ENCODE data around the gene NPTX1. TPM values are rescaled to one million over a fixed set of nuclear protein-coding genes. Genes with fewer than 3 reads are reported as not detected.

NPTX1 gene
- total and polyA plus RNA-seq, 9 of the 15 experiments (the other 6 are each of a cell fraction or from before 2014, with no cell fraction given) = 0.04 TPM; not detected in 8

DNA sequence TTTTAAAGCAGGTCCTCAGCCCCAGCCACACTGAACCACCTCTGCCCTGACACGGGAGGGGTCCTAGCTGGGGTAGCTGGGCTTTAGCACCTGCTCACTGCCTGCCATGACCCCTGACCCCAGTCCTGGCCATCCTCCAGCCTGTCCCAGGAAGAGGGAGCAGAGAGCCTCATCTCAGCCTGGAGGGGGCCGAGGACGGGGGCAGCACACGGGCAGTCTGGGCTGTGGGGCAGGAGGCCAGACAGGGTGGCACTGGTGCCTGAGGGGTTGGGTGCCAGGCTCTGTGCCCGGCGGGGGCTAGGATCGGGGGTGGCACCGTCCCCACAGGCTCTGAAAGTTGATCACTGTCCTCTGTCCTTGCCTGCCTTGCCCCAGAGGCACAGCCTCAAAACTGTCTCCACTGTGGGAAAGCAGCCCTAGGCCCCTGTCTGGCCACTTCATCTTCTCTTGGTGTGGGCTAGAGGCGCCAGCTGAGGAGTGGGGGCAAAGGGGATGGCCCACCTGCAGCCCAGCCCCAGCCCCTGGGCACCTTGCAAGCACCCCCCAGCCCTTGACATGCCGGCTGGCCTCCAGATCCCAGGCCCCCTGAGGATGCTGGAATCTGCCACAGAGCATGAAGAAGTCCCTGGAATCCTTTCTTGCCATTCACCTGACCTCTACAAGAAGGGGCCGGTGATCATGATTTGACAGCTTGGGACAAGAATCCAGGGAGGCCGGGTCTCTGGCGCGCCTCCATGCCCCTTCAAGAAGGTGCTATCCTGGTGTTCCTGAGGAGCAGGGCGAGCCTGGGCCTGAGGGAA is 45.8 kb downstream of the NPTX1 start:
- Histone ChIP-seq H3K79me2 (ENCODE audit: control insufficient read depth, insufficient read depth, low read length) (no peaks in the 10 kb centered on the region), H3K9me1 (ENCODE audit: control insufficient read depth, insufficient read depth, low read length) (no peaks in the 10 kb centered on the region), H3K27me3 (ENCODE audit: control insufficient read depth in 2 of 2, insufficient read depth in 2 of 2, low read length in 2 of 2) (peaks cover 17 to 79% of the 10 kb centered on the region in 2 experiments; a peak in 3 of 5 replicates), H3K27ac (ENCODE audit: extremely low read depth, low read depth, low read length) (no peak overlapping the region), H3K4me2 (ENCODE audit: insufficient read depth, low read length) (no peak overlapping the region), H3K4me3 (no peak overlapping the region), H2AFZ (ENCODE audit: low read depth, low read length) (no peak overlapping the region), H3K36me3 (ENCODE audit: control insufficient read depth, insufficient read depth, low read length) (no peaks in the 10 kb centered on the region), H3K9ac (ENCODE audit: insufficient read depth in 1 of 2, low read depth in 2 of 2, low read length in 2 of 2) (no peak overlapping the region), H4K20me1 (replicated peaks; ENCODE audit: control insufficient read depth, insufficient read depth, low read length) (peaks cover 34% of the 10 kb centered on the region), H3K9me3 (replicated peaks; ENCODE audit: control insufficient read depth, insufficient read depth, low read depth, low read length) (no peaks in the 10 kb centered on the region), H3K4me1 (replicated peaks in 1 of 2; ENCODE audit: control insufficient read depth in 2 of 2, insufficient read depth in 2 of 2, low read length in 2 of 2) (peaks cover 0 to 47% of the 10 kb centered on the region in 2 experiments; a peak in 2 of 5 replicates)
- POLR2A ChIA-PET = interaction anchor here (0.6 to 1.1 kb wide), 3 partner anchors 9 to 686 kb away, joined by 3 to 4 read pairs (median 4); no protein-coding TSS in a partner anchor
- WGBS (ENCODE audit: insufficient coverage, low coverage, missing lambda C conversion rate) = 1% methylated on average over 15 of the region's 15 CpGs
- no peak for FAIRE-seq
- ATAC-seq = no peak
- no peak for DNase-seq (ENCODE audit: extremely low read depth in 1 of 4, low spot score in 3 of 4)
- TF ChIP-seq FOXO4 (CRISPR knock-in tag; IDR thresholded peaks at IDR 0.05) = no peak
- peak; percentile 14 for TF ChIP-seq HMGN3 (IDR thresholded peaks at IDR 0.05; ENCODE audit: borderline replicate concordance, extremely low read depth, insufficient read length, low read depth, low read length)
- no TSS peak for BruUV-seq (replicated peaks)
- in situ Hi-C loops (cut with MboI) (no loop called here), intact Hi-C loops (cut with micrococcal nuclease) (no loop called here)
- CTCF ChIA-PET (ENCODE audit: low intra/inter-chr PET ratio) = no interaction called here
